A673 (cell line): ENCODE results near the gene MBLAC1.

Experiments used
- CTCF ChIP-seq: fragments of 300-800, 200-600 bp; sonication (generic); conservative IDR thresholded peaks from 2 replicates; pipeline ENCODE4 v1.5.1; 2017; ENCODE audit warnings: low read depth, mild to moderate bottlenecking, antibody characterized with exemption, low read length, moderate library complexity, mixed read lengths
- EZH2 ChIP-seq: fragments of 200-600 bp; sonication (generic); IDR thresholded peaks from 2 replicates; pipeline ENCODE4 v1.6.1; 2017; ENCODE audit warnings: borderline replicate concordance, low read depth, mild to moderate bottlenecking, mixed read lengths, antibody characterized with exemption, low read length; ENCODE audit not compliant: poor library complexity, severe bottlenecking

GRCh38 chr7:100152404-100152803 is 25.6 kb downstream of the MBLAC1 start:
- TF ChIP-seq CTCF (no peak), EZH2 (no peak)
